Glutamatergic neuron (in vitro differentiated cells): ENCODE measurements around the gene TMEM11. TPM values are rescaled to one million over a fixed set of nuclear protein-coding genes. Genes with fewer than 3 reads are reported as not detected.

Experiments used
- DNase-seq: peaks from one replicate; pipeline ENCODE4 v3.0.0; 2022
- H3K27ac Mint-ChIP-seq: one replicate; pipeline ENCODE4 v1.8.0; 2020; ENCODE audit warnings: mild to moderate bottlenecking, mixed read lengths, inconsistent platforms; ENCODE audit not compliant: unreplicated experiment
- H3K27me3 Mint-ChIP-seq: one replicate; pipeline ENCODE4 v1.8.0; 2020; ENCODE audit warnings: mild to moderate bottlenecking, moderate library complexity, mixed read lengths, inconsistent platforms; ENCODE audit not compliant: unreplicated experiment
- H3K36me3 Mint-ChIP-seq: one replicate; pipeline ENCODE4 v1.8.0; 2020; ENCODE audit warnings: mild to moderate bottlenecking, mixed read lengths, inconsistent platforms; ENCODE audit not compliant: unreplicated experiment
- H3K4me1 Mint-ChIP-seq: one replicate; pipeline ENCODE4 v1.8.0; 2020; ENCODE audit warnings: mild to moderate bottlenecking, low read depth, mixed read lengths, inconsistent platforms; ENCODE audit not compliant: unreplicated experiment
- H3K4me3 Mint-ChIP-seq: one replicate; pipeline ENCODE4 v1.8.0; 2020; ENCODE audit warnings: mild to moderate bottlenecking, mixed read lengths, inconsistent platforms; ENCODE audit not compliant: unreplicated experiment
- H3K9me3 Mint-ChIP-seq: one replicate; pipeline ENCODE4 v1.8.0; 2020; ENCODE audit warnings: mild to moderate bottlenecking, moderate library complexity, mixed read lengths, inconsistent platforms; ENCODE audit not compliant: unreplicated experiment
- total RNA-seq: library from RNA; stranded (reverse); fragmentation: NEBNext Ultra II Directional; extraction: Animal tissue kit (Norgen Biotek cat#: 25700); gene quantifications from one replicate; pipeline ENCODE4 v1.2.1, GENCODE V29; 2021; ENCODE audit not compliant: unreplicated experiment
- TF ChIP-seq, protein P1 (sequence below): fragments of 200-600 bp; sonication (generic); IDR thresholded peaks from one replicate; pipeline ENCODE4 v1.5.0; 2021; ENCODE audit not compliant: partially characterized antibody, unreplicated experiment

TMEM11 gene
- total RNA-seq, 1 donor from 2014 or later = 26.0 TPM

GRCh38 chr17:21174186-21174585, 39.8 kb downstream of the TMEM11 start:
- Mint-ChIP-seq H3K4me1 (peaks cover 3% of the 10 kb centered on the region), H3K36me3 (peaks cover 9% of the 10 kb centered on the region), H3K27ac (no peak overlapping the region), H3K4me3 (no peak overlapping the region), H3K9me3 (peaks cover 2% of the 10 kb centered on the region), H3K27me3 (peaks cover 4% of the 10 kb centered on the region)
- TF ChIP-seq, protein P1, sequence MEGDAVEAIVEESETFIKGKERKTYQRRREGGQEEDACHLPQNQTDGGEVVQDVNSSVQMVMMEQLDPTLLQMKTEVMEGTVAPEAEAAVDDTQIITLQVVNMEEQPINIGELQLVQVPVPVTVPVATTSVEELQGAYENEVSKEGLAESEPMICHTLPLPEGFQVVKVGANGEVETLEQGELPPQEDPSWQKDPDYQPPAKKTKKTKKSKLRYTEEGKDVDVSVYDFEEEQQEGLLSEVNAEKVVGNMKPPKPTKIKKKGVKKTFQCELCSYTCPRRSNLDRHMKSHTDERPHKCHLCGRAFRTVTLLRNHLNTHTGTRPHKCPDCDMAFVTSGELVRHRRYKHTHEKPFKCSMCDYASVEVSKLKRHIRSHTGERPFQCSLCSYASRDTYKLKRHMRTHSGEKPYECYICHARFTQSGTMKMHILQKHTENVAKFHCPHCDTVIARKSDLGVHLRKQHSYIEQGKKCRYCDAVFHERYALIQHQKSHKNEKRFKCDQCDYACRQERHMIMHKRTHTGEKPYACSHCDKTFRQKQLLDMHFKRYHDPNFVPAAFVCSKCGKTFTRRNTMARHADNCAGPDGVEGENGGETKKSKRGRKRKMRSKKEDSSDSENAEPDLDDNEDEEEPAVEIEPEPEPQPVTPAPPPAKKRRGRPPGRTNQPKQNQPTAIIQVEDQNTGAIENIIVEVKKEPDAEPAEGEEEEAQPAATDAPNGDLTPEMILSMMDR = no peak
- no peak for DNase-seq

DNA sequence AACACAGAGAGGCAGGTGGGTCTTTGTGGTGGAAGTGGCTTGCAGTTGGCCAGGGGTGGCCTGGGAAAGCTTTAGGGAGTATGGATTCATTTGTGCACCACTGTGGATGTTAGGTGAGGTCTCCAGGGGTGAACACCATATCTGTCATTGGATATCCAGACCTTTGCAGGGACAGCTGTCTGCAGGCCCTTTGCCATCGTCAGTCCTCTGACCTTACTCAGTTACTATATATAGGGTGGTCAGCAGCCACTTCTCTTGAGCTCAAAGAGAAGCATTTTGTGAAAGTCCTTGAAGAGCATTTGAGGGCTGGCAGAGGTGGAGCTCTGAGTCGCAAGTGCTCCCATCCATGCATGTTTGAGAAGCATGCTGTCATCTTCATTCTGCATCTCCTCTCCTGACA, 40.4 kb downstream of the TMEM11 start:
- no peak for DNase-seq
- Mint-ChIP-seq H3K9me3 (peaks cover 2% of the 10 kb centered on the region), H3K4me1 (peaks cover 3% of the 10 kb centered on the region), H3K36me3 (peaks cover 9% of the 10 kb centered on the region), H3K27ac (no peak overlapping the region), H3K27me3 (peaks cover 4% of the 10 kb centered on the region), H3K4me3 (no peak overlapping the region)
- TF ChIP-seq, protein P1 = no peak

- Mint-ChIP-seq H3K9me3 (peaks cover 2% of the 10 kb centered on the region), H3K27ac (no peak overlapping the region), H3K4me3 (no peak overlapping the region), H3K36me3 (peaks cover 9% of the 10 kb centered on the region), H3K4me1 (peaks cover 3% of the 10 kb centered on the region), H3K27me3 (peaks cover 4% of the 10 kb centered on the region)
- no peak for DNase-seq
- TF ChIP-seq, protein P1 = no peak
These were observed 41.1 kb downstream of the TMEM11 start for GRCh38 chr17:21172846-21173245.

- H3K4me3 Mint-ChIP-seq = no peak overlapping the region
- no peak for DNase-seq
- peaks cover 2% of the 10 kb centered on the region for H3K9me3 Mint-ChIP-seq
- TF ChIP-seq, protein P1 = no peak
- H3K4me1 Mint-ChIP-seq = peaks cover 3% of the 10 kb centered on the region
- H3K27ac Mint-ChIP-seq = no peak overlapping the region
- H3K36me3 Mint-ChIP-seq = peaks cover 9% of the 10 kb centered on the region
- peaks cover 4% of the 10 kb centered on the region for H3K27me3 Mint-ChIP-seq
These were observed 41.9 kb downstream of the TMEM11 start for GRCh38 chr17:21171970-21172510.

GRCh38 chr17:21171309-21171922, 42.5 kb downstream of the TMEM11 start:
- Mint-ChIP-seq H3K4me3 (no peak overlapping the region), H3K4me1 (peaks cover 3% of the 10 kb centered on the region), H3K27me3 (peaks cover 4% of the 10 kb centered on the region), H3K27ac (no peak overlapping the region), H3K9me3 (peaks cover 2% of the 10 kb centered on the region), H3K36me3 (peaks cover 9% of the 10 kb centered on the region)
- no peak for DNase-seq
- TF ChIP-seq, protein P1 = no peak
